Measurements from ENCODE around the gene CD58. TPM values are rescaled to one million over a fixed set of nuclear protein-coding genes. Genes with fewer than 3 reads are reported as not detected.

The CD58 gene, protein sequence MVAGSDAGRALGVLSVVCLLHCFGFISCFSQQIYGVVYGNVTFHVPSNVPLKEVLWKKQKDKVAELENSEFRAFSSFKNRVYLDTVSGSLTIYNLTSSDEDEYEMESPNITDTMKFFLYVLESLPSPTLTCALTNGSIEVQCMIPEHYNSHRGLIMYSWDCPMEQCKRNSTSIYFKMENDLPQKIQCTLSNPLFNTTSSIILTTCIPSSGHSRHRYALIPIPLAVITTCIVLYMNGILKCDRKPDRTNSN
- 5.3 TPM for total RNA-seq

DNA sequence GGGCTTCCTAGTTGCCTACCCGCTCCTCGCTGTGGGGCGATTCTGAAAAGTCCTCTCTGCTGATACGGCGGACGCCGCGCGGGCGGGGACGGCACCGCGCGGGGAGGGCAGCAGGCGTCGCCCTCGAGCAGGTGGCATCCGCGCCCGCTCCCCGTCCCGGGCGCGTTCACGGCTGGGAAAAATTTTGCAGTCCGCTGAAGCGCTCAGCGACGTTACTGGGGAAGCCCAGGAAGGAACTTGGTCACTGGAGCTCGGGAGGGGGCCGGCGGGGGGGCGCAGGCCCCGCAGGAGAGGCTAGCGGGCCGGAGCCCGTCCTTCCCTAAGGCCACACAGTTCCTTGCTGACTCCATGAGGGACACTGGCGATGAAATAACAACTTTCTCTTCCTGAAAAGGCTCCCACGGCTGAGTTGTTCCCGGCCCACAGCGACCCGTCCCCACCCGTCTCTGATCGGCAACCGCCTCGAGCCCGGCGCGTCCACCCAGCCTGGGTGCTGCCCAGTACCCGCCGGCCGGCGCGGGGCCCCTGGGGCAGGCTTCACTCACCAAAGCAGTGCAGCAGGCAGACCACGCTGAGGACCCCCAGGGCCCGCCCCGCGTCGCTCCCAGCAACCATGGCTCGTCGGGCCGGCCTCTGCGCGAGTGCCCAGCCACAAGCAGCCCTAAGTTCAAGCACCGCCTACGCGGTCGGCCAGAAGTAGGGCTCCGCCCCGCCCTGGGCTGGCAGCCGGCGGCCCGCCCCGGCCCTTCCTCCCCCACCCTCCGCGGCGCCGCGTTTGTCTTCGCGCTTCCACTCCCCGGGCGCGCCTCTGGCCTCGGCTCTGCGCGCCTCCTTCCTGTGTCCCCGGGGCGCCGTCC is at the start of gene CD58:
TSS of gene CD58 (minus strand) at position 669 of the 857 bp plus-strand sequence. CDS start at position 615, 54 bp downstream.

Small RNA genes within 50 kb of the gene (small RNA-seq; reads per million reads assigned to genes)
- not detected for gene MIR548AC (ENCODE audit: low replicate concordance)

Other genes starting within 250 kb of the CD58 start
- gene ATP1A1, start 197.8 kb downstream of the CD58 start, total RNA-seq = 148 TPM
- 122 TPM for gene IGSF3, start 96.7 kb upstream of the CD58 start, total RNA-seq
- gene CD2, start 183.4 kb upstream of the CD58 start, total RNA-seq = not detected

All from parietal lobe (tissue), 2 donors.